ENCODE measurements around the gene BET1. TPM values are rescaled to one million over a fixed set of nuclear protein-coding genes. Genes with fewer than 3 reads are reported as not detected.

Gene BET1
- total RNA-seq, 1 experiment from 2014 or later = 21.4 TPM

DNA sequence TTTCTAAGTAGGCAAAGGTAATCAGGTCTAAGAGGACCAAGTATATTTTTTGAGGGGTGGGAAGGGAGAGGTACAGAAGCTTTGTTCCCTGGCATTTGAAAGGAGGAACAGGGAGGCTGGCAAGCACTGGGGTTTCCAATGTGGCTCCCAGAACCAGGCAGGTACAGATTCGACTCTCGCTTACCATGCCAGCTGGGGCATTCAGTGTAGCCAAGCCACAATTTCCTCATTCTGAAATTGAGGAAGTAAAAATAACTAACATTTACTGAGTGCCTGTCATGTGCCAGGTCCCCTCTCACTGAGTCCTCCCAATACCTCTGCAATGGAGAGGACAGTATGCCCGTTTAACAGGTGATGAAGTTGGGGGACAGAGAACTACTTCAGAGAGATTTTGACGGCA is 45.9 kb upstream of the BET1 start:
- Histone ChIP-seq H3K27me3 (ENCODE audit: insufficient read depth, low read length) (no peaks in the 10 kb centered on the region), H2AK5ac (ENCODE audit: insufficient read length, low read length) (no peak overlapping the region), H2AFZ (ENCODE audit: low read length) (no peak overlapping the region), H3K18ac (ENCODE audit: insufficient read length, low read depth, low read length) (no peak overlapping the region), H3K79me1 (ENCODE audit: insufficient read depth, low read depth, low read length, poor library complexity, severe bottlenecking) (no peaks in the 10 kb centered on the region), H2BK120ac (ENCODE audit: low read depth, low read length, poor library complexity, severe bottlenecking) (no peak overlapping the region), H4K5ac (ENCODE audit: insufficient read length, low read depth, low read length) (no peak overlapping the region), H2BK12ac (ENCODE audit: insufficient read length, low read depth, low read length) (no peak overlapping the region), H3K27ac (ENCODE audit: insufficient read length, low read depth, low read length) (no peak overlapping the region), H3K56ac (ENCODE audit: insufficient read length, low read depth, low read length) (no peak overlapping the region), H3K4me1 (ENCODE audit: insufficient read depth, low read length) (peaks cover 4% of the 10 kb centered on the region; the same call in 1 of the 2 replicates), H3K79me2 (ENCODE audit: insufficient read depth, low read length) (no peaks in the 10 kb centered on the region), H3K4ac (ENCODE audit: low read depth, low read length) (no peak overlapping the region), H3K9me3 (ENCODE audit: control insufficient read depth, low read depth, low read length) (no peaks in the 10 kb centered on the region), H3K23ac (ENCODE audit: insufficient read length, low read depth, low read length) (no peak overlapping the region), H2BK20ac (ENCODE audit: low read depth, low read length, poor library complexity, severe bottlenecking) (no peak overlapping the region), H2BK5ac (ENCODE audit: insufficient read length, low read length) (no peak overlapping the region), H2BK15ac (ENCODE audit: low read depth, low read length) (no peak overlapping the region), H4K20me1 (ENCODE audit: control insufficient read depth, insufficient read depth, insufficient read length) (no peaks in the 10 kb centered on the region), H3K9ac (ENCODE audit: extremely low read depth, insufficient read length, low read length) (no peak overlapping the region), H3T11ph (ENCODE audit: low read length) (no peak overlapping the region), H3K14ac (ENCODE audit: insufficient read depth, low read length) (no peak overlapping the region), H3K4me2 (ENCODE audit: insufficient read depth, insufficient read length, low read length) (no peak overlapping the region), H4K8ac (replicated peaks; ENCODE audit: insufficient read length, low read depth, low read length) (no peak overlapping the region), H3K23me2 (ENCODE audit: insufficient read length, low read depth, low read length, poor library complexity, severe bottlenecking) (no peaks in the 10 kb centered on the region), H4K91ac (ENCODE audit: insufficient read length, low read depth, low read length) (no peak overlapping the region)
- Mint-ChIP-seq H3K4me1 (peaks cover 19 to 22% of the 10 kb centered on the region in 2 experiments), H3K9me3 (no peaks in the 10 kb centered on the region), H3K27ac (no peak overlapping the region), H3K36me3 (ENCODE audit: insufficient read depth in 1 of 3, low read depth in 3 of 3) (no peaks in the 10 kb centered on the region), H3K4me3 (no peak overlapping the region), H3K27me3 (ENCODE audit: low read depth) (no peaks in the 10 kb centered on the region)
- TF ChIP-seq, protein P1, sequence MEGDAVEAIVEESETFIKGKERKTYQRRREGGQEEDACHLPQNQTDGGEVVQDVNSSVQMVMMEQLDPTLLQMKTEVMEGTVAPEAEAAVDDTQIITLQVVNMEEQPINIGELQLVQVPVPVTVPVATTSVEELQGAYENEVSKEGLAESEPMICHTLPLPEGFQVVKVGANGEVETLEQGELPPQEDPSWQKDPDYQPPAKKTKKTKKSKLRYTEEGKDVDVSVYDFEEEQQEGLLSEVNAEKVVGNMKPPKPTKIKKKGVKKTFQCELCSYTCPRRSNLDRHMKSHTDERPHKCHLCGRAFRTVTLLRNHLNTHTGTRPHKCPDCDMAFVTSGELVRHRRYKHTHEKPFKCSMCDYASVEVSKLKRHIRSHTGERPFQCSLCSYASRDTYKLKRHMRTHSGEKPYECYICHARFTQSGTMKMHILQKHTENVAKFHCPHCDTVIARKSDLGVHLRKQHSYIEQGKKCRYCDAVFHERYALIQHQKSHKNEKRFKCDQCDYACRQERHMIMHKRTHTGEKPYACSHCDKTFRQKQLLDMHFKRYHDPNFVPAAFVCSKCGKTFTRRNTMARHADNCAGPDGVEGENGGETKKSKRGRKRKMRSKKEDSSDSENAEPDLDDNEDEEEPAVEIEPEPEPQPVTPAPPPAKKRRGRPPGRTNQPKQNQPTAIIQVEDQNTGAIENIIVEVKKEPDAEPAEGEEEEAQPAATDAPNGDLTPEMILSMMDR (conservative IDR thresholded peaks at IDR 0.05) = no peak
- DNase-seq = no peak
- WGBS (ENCODE audit: extremely low coverage, insufficient read length, low lambda C conversion rate) = no CpG with 5 or more reads among the region's 4 CpGs

All from H9 (cell line).